Smooth muscle cell (in vitro differentiated cells): Measurements from ENCODE around the gene PSME3IP1. TPM values are rescaled to one million over a fixed set of nuclear protein-coding genes. Genes with fewer than 3 reads are reported as not detected.

Source experiments
- DNase-seq: peaks from one replicate; lab custom pipeline; 2025; ENCODE audit not compliant: unreplicated experiment; lab: John Stamatoyannopoulos, UW
- H2AFZ ChIP-seq: fragments of 200-600 bp; sonication (generic); 2 replicates; pipeline ENCODE4 v1.6.0; 2016; ENCODE audit warnings: antibody characterized with exemption, low read depth, mild to moderate bottlenecking
- H3F3A ChIP-seq: fragments of 200-600 bp; sonication (generic); 2 replicates; pipeline ENCODE4 v1.6.0; 2017; ENCODE audit warnings: antibody characterized with exemption, low read depth
- H3K27ac ChIP-seq: fragments of 200-600 bp; sonication (generic); 2 replicates; pipeline ENCODE4 v1.5.1; 2016; ENCODE audit warnings: low read depth, mild to moderate bottlenecking
- H3K27me3 ChIP-seq: fragments of 200-600 bp; sonication (generic); 2 replicates; pipeline ENCODE4 v1.6.1; 2016; ENCODE audit warnings: low read depth, mild to moderate bottlenecking
- H3K36me3 ChIP-seq: fragments of 200-600 bp; sonication (generic); 2 replicates; pipeline ENCODE4 v1.5.1; 2016; ENCODE audit warnings: low read depth
- H3K4me1 ChIP-seq: fragments of 200-600 bp; sonication (generic); 2 replicates; pipeline ENCODE4 v1.5.1; 2016; ENCODE audit warnings: low read depth
- H3K4me2 ChIP-seq: fragments of 200-600 bp; sonication (generic); 2 replicates; pipeline ENCODE4 v1.6.0; 2016; ENCODE audit warnings: mild to moderate bottlenecking
- H3K4me3 ChIP-seq: fragments of 200-600 bp; sonication (generic); 2 replicates; pipeline ENCODE4 v1.5.1; 2016; ENCODE audit warnings: mild to moderate bottlenecking
- H3K79me2 ChIP-seq: fragments of 200-600 bp; sonication (generic); 2 replicates; pipeline ENCODE4 v1.6.0; 2016; ENCODE audit warnings: low read depth, mild to moderate bottlenecking
- H3K9ac ChIP-seq: fragments of 200-600 bp; sonication (generic); 2 replicates; pipeline ENCODE4 v1.6.0; 2016; ENCODE audit warnings: low read depth
- H3K9me3 ChIP-seq: fragments of 200-600 bp; sonication (generic); replicated peaks from 2 replicates; pipeline ENCODE4 v1.5.1; 2016; ENCODE audit warnings: low read depth
- H4K20me1 ChIP-seq: fragments of 200-600 bp; sonication (generic); 2 replicates; pipeline ENCODE4 v1.6.0; 2016; ENCODE audit warnings: low read depth
- CTCF ChIP-seq: fragments of 200-600 bp; sonication (generic); IDR thresholded peaks from 2 replicates; pipeline ENCODE4 v1.5.1; 2017; ENCODE audit warnings: borderline replicate concordance, mild to moderate bottlenecking, antibody characterized with exemption; ENCODE audit not compliant: insufficient read depth, poor library complexity, severe bottlenecking
- WGBS: methylation state at CpG from one replicate; pipeline ENCODE4 v1.1.7; 2016; ENCODE audit warnings: low lambda C conversion rate; 5-methylcytosine and 5-hydroxymethylcytosine counted together
- polyA plus RNA-seq: library from polyadenylated mRNA; unstranded; fragments of >200 nt; fragmentation: Nextera tagmentation; extraction: Ambion mirVana; gene quantifications from 2 replicates; pipeline ENCODE4 v1.2.1, GENCODE V29; 2016
- total RNA-seq: library from RNA; depleted of rRNA; stranded (reverse); fragments of >200 nt; gene quantifications from 2 replicates; pipeline ENCODE4 v1.2.3, GENCODE V29; 2014

The PSME3IP1 gene
- total RNA-seq: 68.7 and 104 TPM in 2 replicates
- 58.1 and 82.1 TPM in 2 replicates for polyA plus RNA-seq

- H3K4me2 ChIP-seq: peak within 1 kb of the TSS; percentile 96
- no peak for TF ChIP-seq CTCF
- no peaks in the 10 kb centered on the region for H3K27me3 ChIP-seq
- peaks cover 10% of the 10 kb centered on the region for H3F3A ChIP-seq
- peaks cover 88% of the 10 kb centered on the region for H3K79me2 ChIP-seq
- peak within 1 kb of the TSS; percentile 93 for H3K9ac ChIP-seq
- H4K20me1 ChIP-seq: peaks cover 27% of the 10 kb centered on the region
- peak within 1 kb of the TSS; percentile 80 for H2AFZ ChIP-seq
- H3K9me3 ChIP-seq: no peaks in the 10 kb centered on the region
- H3K4me3 ChIP-seq: peak within 1 kb of the TSS; percentile 78
- under 1% methylated on average over 50 of the region's 64 CpGs for WGBS
- H3K27ac ChIP-seq: peak within 1 kb of the TSS; percentile 87
- DNase-seq: peak; percentile 92
- no peaks in the 10 kb centered on the region for H3K36me3 ChIP-seq
- H3K4me1 ChIP-seq: peaks cover 34% of the 10 kb centered on the region
Observed at GRCh38 chr16:57185945-57186871, at the start of gene PSME3IP1, which contains the start of gene RSPRY1. PSME3IP1 (minus strand) TSS chr16:57186039; CDS start chr16:57173854, 12,185 bp downstream. RSPRY1 (plus strand) TSS chr16:57186329; CDS start chr16:57204659, 18,330 bp downstream.

GRCh38 chr16:57235128-57236021 lies 49.5 kb upstream of the PSME3IP1 start:
- Histone ChIP-seq H3K36me3 (peaks cover 38% of the 10 kb centered on the region), H3F3A (peaks cover 33% of the 10 kb centered on the region), H3K79me2 (no peaks in the 10 kb centered on the region), H4K20me1 (peaks cover 3% of the 10 kb centered on the region), H3K9ac (no peak overlapping the region), H3K4me1 (no peaks in the 10 kb centered on the region), H3K27ac (peak overlapping the region; percentile 63), H3K4me2 (no peak overlapping the region), H3K9me3 (no peaks in the 10 kb centered on the region), H3K27me3 (no peaks in the 10 kb centered on the region), H3K4me3 (no peak overlapping the region), H2AFZ (no peak overlapping the region)
- 71% methylated on average over 8 of the region's 8 CpGs for WGBS
- no peak for DNase-seq
- no peak for TF ChIP-seq CTCF

- H3K27me3 ChIP-seq: no peaks in the 10 kb centered on the region
- H3K4me2 ChIP-seq: no peak overlapping the region
- no peak overlapping the region for H2AFZ ChIP-seq
- H4K20me1 ChIP-seq: peaks cover 3% of the 10 kb centered on the region
- no peaks in the 10 kb centered on the region for H3K4me1 ChIP-seq
- no peak overlapping the region for H3K9ac ChIP-seq
- no peaks in the 10 kb centered on the region for H3K79me2 ChIP-seq
- peaks cover 38% of the 10 kb centered on the region for H3K36me3 ChIP-seq
- H3K9me3 ChIP-seq: no peaks in the 10 kb centered on the region
- no peak for DNase-seq
- peaks cover 27% of the 10 kb centered on the region for H3F3A ChIP-seq
- H3K27ac ChIP-seq: peak overlapping the region; percentile 63
- TF ChIP-seq CTCF: no peak
- no peak overlapping the region for H3K4me3 ChIP-seq
Observed at GRCh38 chr16:57234707-57235092, 48.9 kb upstream of the PSME3IP1 start.
